HepG2 (cell line): ENCODE data around the gene TANGO2. TPM values are rescaled to one million over a fixed set of nuclear protein-coding genes. Genes with fewer than 3 reads are reported as not detected.

ENCODE experiments used
- ATAC-seq: fragments of 200-7000 bp; cut with Tn5 transposase; 3 replicates; pipeline ENCODE4 v1.9.1; 2020; ENCODE audit warnings: mild to moderate bottlenecking, moderate library complexity
- BruUV-seq: library from RNA; stranded (reverse); fragments of 400-500 nt; replicated peaks from 2 replicates; lab custom pipeline; 2021; lab: Mats Ljungman, UMichigan
- CTCF ChIA-PET: fragments of 300-600 bp; formaldehyde crosslinking; extraction: SDS; loops from one replicate; lab custom pipeline; 2021; ENCODE audit warnings: low total read pairs, inconsistent platforms, low intra/inter-chr PET ratio; lab: Yijun Ruan, JAX
- POLR2A ChIA-PET: fragments of 350-600 bp; sonication (Branson Sonifier 250); formaldehyde crosslinking; loops from one replicate; lab custom pipeline; 2020; ENCODE audit warnings: antibody characterized with exemption, inconsistent platforms; lab: Yijun Ruan, JAX
- DNase-seq: peaks from one replicate; pipeline ENCODE4 v3.0.0-alpha.2; 2015; ENCODE audit warnings: low spot score
- FAIRE-seq: peaks from 3 replicates; lab custom pipeline; 2011; peaks lifted over from hg19 to GRCh38; lab: Jason Lieb, UNC
- H2AFZ ChIP-seq: one replicate; pipeline ENCODE4 v1.6.1; 2011; ENCODE audit warnings: low read length, inconsistent platforms
- H3K27ac ChIP-seq: fragments of 300-600 bp; 3 replicates; pipeline ENCODE4 v1.8.0; 2011; ENCODE audit warnings: mixed run types, mild to moderate bottlenecking, mixed read lengths, low read length, inconsistent platforms; ENCODE audit not compliant: insufficient read depth; ENCODE audit errors: extremely low read length
- H3K27me3 ChIP-seq, 2 experiments: fragments of 200-600 bp in 1 of 2; 2 replicates in 1 of 2; 3 replicates in 1 of 2; pipeline versions ENCODE4 v1.6.0 to v1.8.0; 2011; ENCODE audit warnings: low read length in 2 of 2, mild to moderate bottlenecking in 2 of 2, moderate library complexity in 2 of 2, inconsistent platforms in 1 of 2; ENCODE audit not compliant: insufficient read depth in 2 of 2, control insufficient read depth in 1 of 2
- H3K36me3 ChIP-seq, 2 experiments: fragments of 200-600 bp in 1 of 2; replicated peaks in 1 of 2; 2 replicates in 1 of 2; 3 replicates in 1 of 2; pipeline versions ENCODE4 v1.5.1 to v1.8.0; 2011; ENCODE audit warnings: low read length in 2 of 2, inconsistent platforms in 1 of 2; ENCODE audit not compliant: insufficient read depth in 2 of 2, control insufficient read depth in 1 of 2
- H3K4me1 ChIP-seq: 2 replicates; pipeline ENCODE4 v1.5.1; 2012; ENCODE audit warnings: low read length, inconsistent platforms; ENCODE audit not compliant: insufficient read depth
- H3K4me2 ChIP-seq: 2 replicates; pipeline ENCODE4 v1.6.0; 2011; ENCODE audit warnings: low read depth, low read length, inconsistent platforms
- H3K4me3 ChIP-seq, 3 experiments: fragments of 200-600 bp in 1 of 3; sonication (generic), shearing (Covaris generic) in 1 of 3; replicated peaks in 1 of 3; 2 replicates each; pipeline ENCODE4 v1.5.1; 2011 to 2016; ENCODE audit warnings: low read length in 3 of 3, inconsistent platforms in 2 of 3, low read depth in 2 of 3, mild to moderate bottlenecking in 2 of 3, control low read depth in 1 of 3, mixed read lengths in 1 of 3; ENCODE audit not compliant: insufficient read depth in 1 of 3
- H3K79me2 ChIP-seq: one replicate; pipeline ENCODE4 v1.6.1; 2011; ENCODE audit warnings: low read length, inconsistent platforms; ENCODE audit not compliant: insufficient read depth
- H3K9ac ChIP-seq: 2 replicates; pipeline ENCODE4 v1.6.0; 2011; ENCODE audit warnings: mild to moderate bottlenecking, low read depth, low read length, inconsistent platforms; ENCODE audit not compliant: insufficient read depth
- H3K9me3 ChIP-seq: 2 replicates; pipeline ENCODE4 v1.5.1; 2012; ENCODE audit warnings: mild to moderate bottlenecking, low read length
- H4K20me1 ChIP-seq: 2 replicates; pipeline ENCODE4 v1.6.0; 2011; ENCODE audit warnings: inconsistent platforms, mild to moderate bottlenecking, low read length, moderate library complexity; ENCODE audit not compliant: insufficient read depth
- AHR ChIP-seq: IDR thresholded peaks from 2 replicates; pipeline ENCODE4 v1.6.1; 2018; ENCODE audit warnings: missing genetic modification reagents, missing compliant biosample characterization
- CEBPZ ChIP-seq: IDR thresholded peaks from 2 replicates; pipeline ENCODE4 v1.6.1; 2012; ENCODE audit warnings: low read length, improper control_type of control experiment
- HES4 ChIP-seq: sonication (generic); formaldehyde crosslinking; IDR thresholded peaks from 2 replicates; pipeline ENCODE4 v1.9.0; 2021; ENCODE audit warnings: mild to moderate bottlenecking, missing genetic modification reagents, borderline replicate concordance
- HIVEP1 ChIP-seq: sonication (generic); formaldehyde crosslinking; IDR thresholded peaks from 2 replicates; pipeline ENCODE4 v1.4.0; 2020; ENCODE audit warnings: mild to moderate bottlenecking, missing genetic modification reagents
- HNRNPK ChIP-seq: fragments of 200-400 bp; formaldehyde crosslinking; IDR thresholded peaks from 2 replicates; pipeline ENCODE4 v1.6.1; 2018; ENCODE audit warnings: low read length, low read depth, moderate library complexity, mild to moderate bottlenecking; ENCODE audit not compliant: poor library complexity, severe bottlenecking
- MTF1 ChIP-seq: sonication (generic); formaldehyde crosslinking; IDR thresholded peaks from 2 replicates; pipeline ENCODE4 v1.5.0; 2020; ENCODE audit warnings: missing genetic modification reagents
- NCOA1 ChIP-seq: sonication (generic); formaldehyde crosslinking; IDR thresholded peaks from 2 replicates; pipeline ENCODE4 v1.9.0; 2021; ENCODE audit warnings: missing genetic modification reagents
- ZMYM2 ChIP-seq: sonication (generic); formaldehyde crosslinking; IDR thresholded peaks from 2 replicates; pipeline ENCODE4 v1.8.0; 2022; ENCODE audit warnings: mild to moderate bottlenecking, missing genetic modification reagents
- ZNF101 ChIP-seq: sonication (generic); formaldehyde crosslinking; IDR thresholded peaks from 2 replicates; pipeline ENCODE4 v1.4.0; 2020; ENCODE audit warnings: mild to moderate bottlenecking, low read depth, missing genetic modification reagents, borderline replicate concordance
- ZNF20 ChIP-seq: sonication (generic); formaldehyde crosslinking; IDR thresholded peaks from 2 replicates; pipeline ENCODE4 v1.4.0; 2020; ENCODE audit warnings: mild to moderate bottlenecking, moderate library complexity, missing genetic modification reagents
- ZNF292 ChIP-seq: sonication (generic); formaldehyde crosslinking; IDR thresholded peaks from 2 replicates; pipeline ENCODE4 v1.8.1; 2022; ENCODE audit warnings: mild to moderate bottlenecking, low read depth, missing genetic modification reagents, borderline replicate concordance
- ZNF331 ChIP-seq: sonication (generic); formaldehyde crosslinking; IDR thresholded peaks from 2 replicates; pipeline ENCODE4 v1.4.0; 2020; ENCODE audit warnings: missing genetic modification reagents
- ZNF556 ChIP-seq: sonication (generic); formaldehyde crosslinking; IDR thresholded peaks from 2 replicates; pipeline ENCODE4 v1.4.0; 2020; ENCODE audit warnings: mild to moderate bottlenecking, missing genetic modification reagents, borderline replicate concordance
- ZNF567 ChIP-seq: sonication (generic); formaldehyde crosslinking; IDR thresholded peaks from 2 replicates; pipeline ENCODE4 v1.8.1; 2023; ENCODE audit warnings: mild to moderate bottlenecking, missing genetic modification reagents, borderline replicate concordance
- ZNF850 ChIP-seq: sonication (generic); formaldehyde crosslinking; conservative IDR thresholded peaks from 2 replicates; pipeline ENCODE4 v1.9.0; 2021; ENCODE audit warnings: mild to moderate bottlenecking, missing genetic modification reagents
- ZSCAN20 ChIP-seq: sonication (generic); formaldehyde crosslinking; IDR thresholded peaks from 2 replicates; pipeline ENCODE4 v1.4.0; 2020; ENCODE audit warnings: missing genetic modification reagents, mild to moderate bottlenecking, borderline replicate concordance
- WGBS: methylation state at CpG from one replicate; pipeline ENCODE4 v1.1.6; 2017; ENCODE audit warnings: low lambda C conversion rate; 5-methylcytosine and 5-hydroxymethylcytosine counted together
- in situ Hi-C: cut with HindIII; loops from 2 replicates; pipeline ENCODE4 v1.10.0; 2017; ENCODE audit warnings: low pct_unique_long_range_greater_than_20kb; ENCODE audit not compliant: extremely low pct_ligation_motif_present
- intact Hi-C: fragments of 100-400 bp; cut with micrococcal nuclease; formaldehyde crosslinking; loops from one replicate; pipeline ENCODE4 v1.10.0; 2022; ENCODE audit not compliant: unreplicated experiment
- polyA plus RNA-seq, 8 experiments: library from polyadenylated mRNA; depleted of rRNA in 3 of 8; stranded (reverse) in 7 of 8; unstranded in 1 of 8; fragments of >200 nt; fragmentation: Illumina TruSeq in 4 of 8; extraction: Trizol in 4 of 8; gene quantifications; 2 replicates each; pipeline versions ENCODE4 v1.2.1 to v1.2.3, GENCODE V29; 2011 to 2016; ENCODE audit warnings: low read depth in 4 of 8, missing spikeins in 1 of 8, mixed read lengths in 1 of 8; ENCODE audit not compliant: insufficient read depth in 1 of 8
- total RNA-seq, 5 experiments: library from RNA; depleted of rRNA; stranded (reverse); fragments of >200 nt; fragmentation: Illumina TruSeq; extraction: Trizol; gene quantifications; 2 replicates each; pipeline ENCODE4 v1.2.3, GENCODE V29; 2016; ENCODE audit warnings: low read depth in 1 of 5
- TF ChIP-seq, protein P1 (sequence below): sonication (generic); formaldehyde crosslinking; IDR thresholded peaks from 2 replicates; pipeline ENCODE4 v1.9.0; 2022; ENCODE audit warnings: low read depth, missing genetic modification reagents
- TF ChIP-seq, protein P2 (sequence below): sonication (generic); formaldehyde crosslinking; IDR thresholded peaks from 2 replicates; pipeline ENCODE4 v1.5.0; 2020; ENCODE audit warnings: mild to moderate bottlenecking, missing genetic modification reagents

Gene TANGO2
- total and polyA plus RNA-seq, 2 of the 13 experiments (the other 11 are each of a cell fraction or from before 2014, with no cell fraction given), result 12.9 to 14.8 TPM

DNA sequence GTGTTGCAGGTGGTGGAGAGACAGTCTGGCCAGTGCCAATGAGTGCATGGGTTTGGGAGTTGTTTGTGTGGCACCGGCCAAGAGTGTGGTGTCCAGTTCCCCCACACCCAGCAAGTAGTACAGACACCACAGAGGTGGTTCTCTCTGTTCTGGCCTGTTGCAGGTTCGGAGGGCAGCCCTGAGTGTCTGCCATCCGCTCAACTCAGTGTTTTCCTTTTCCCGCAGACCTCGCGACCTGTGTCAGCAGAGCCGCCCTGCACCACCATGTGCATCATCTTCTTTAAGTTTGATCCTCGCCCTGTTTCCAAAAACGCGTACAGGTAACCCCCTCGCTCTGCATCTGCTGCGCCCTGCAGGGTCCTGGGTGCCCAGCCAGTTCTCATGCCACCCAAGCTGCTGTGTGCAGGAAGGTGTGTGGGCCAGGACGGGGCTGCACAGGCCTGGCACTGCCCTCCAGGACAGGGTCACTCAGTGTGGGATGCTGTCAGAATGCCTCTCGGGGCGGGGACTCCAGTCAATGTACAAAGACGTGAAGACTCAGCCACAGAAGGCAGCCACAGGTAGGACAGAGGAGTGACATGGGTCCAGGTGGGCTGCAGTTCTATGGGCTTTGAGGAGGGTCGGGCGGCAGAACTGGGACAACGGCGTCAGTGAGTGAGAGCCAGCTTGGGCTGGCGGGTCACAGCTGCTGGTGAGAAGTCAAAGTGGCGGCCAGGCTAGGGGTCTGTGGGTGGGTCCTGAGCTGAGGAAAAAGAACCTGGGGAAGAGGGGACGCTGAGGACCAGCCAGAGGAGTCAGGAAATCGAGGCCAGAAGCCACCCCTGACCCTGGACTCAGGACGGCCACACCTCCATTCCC, 15.9 kb downstream of the TANGO2 start:
- H4K20me1 ChIP-seq, result no peaks in the 10 kb centered on the region
- 96% methylated on average over 25 of the region's 25 CpGs for WGBS
- CTCF ChIA-PET, result no interaction called here
- no TSS peak for BruUV-seq
- TF ChIP-seq ZNF556 (CRISPR knock-in tag) (no peak), ZMYM2 (CRISPR knock-in tag) (no peak), AHR (CRISPR knock-in tag) (no peak), ZNF101 (CRISPR knock-in tag) (no peak), HIVEP1 (CRISPR knock-in tag) (no peak), ZNF20 (CRISPR knock-in tag) (no peak), HES4 (CRISPR knock-in tag) (no peak), MTF1 (CRISPR knock-in tag) (no peak), ZNF331 (CRISPR knock-in tag) (no peak), ZNF292 (CRISPR knock-in tag) (no peak), CEBPZ (no peak), HNRNPK (no peak), NCOA1 (CRISPR knock-in tag) (no peak), ZSCAN20 (CRISPR knock-in tag) (no peak), ZNF567 (no peak), ZNF850 (no peak)
- TF ChIP-seq, protein P1, sequence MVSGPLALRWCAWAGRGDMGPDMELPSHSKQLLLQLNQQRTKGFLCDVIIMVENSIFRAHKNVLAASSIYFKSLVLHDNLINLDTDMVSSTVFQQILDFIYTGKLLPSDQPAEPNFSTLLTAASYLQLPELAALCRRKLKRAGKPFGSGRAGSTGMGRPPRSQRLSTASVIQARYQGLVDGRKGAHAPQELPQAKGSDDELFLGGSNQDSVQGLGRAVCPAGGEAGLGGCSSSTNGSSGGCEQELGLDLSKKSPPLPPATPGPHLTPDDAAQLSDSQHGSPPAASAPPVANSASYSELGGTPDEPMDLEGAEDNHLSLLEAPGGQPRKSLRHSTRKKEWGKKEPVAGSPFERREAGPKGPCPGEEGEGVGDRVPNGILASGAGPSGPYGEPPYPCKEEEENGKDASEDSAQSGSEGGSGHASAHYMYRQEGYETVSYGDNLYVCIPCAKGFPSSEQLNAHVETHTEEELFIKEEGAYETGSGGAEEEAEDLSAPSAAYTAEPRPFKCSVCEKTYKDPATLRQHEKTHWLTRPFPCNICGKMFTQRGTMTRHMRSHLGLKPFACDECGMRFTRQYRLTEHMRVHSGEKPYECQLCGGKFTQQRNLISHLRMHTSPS (CRISPR knock-in tag), result no peak
- TF ChIP-seq, protein P2, sequence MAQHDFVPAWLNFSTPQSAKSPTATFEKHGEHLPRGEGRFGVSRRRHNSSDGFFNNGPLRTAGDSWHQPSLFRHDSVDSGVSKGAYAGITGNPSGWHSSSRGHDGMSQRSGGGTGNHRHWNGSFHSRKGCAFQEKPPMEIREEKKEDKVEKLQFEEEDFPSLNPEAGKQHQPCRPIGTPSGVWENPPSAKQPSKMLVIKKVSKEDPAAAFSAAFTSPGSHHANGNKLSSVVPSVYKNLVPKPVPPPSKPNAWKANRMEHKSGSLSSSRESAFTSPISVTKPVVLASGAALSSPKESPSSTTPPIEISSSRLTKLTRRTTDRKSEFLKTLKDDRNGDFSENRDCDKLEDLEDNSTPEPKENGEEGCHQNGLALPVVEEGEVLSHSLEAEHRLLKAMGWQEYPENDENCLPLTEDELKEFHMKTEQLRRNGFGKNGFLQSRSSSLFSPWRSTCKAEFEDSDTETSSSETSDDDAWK (CRISPR knock-in tag), result no peak
- TF ChIP-seq, all 625 proteins: peak for 0
- Histone ChIP-seq H3K4me3 (no peak overlapping the region), H3K27me3 (no peaks in the 10 kb centered on the region), H3K4me1 (no peaks in the 10 kb centered on the region), H2AFZ (no peak overlapping the region), H3K27ac (no peak overlapping the region), H3K4me2 (no peak overlapping the region), H3K9me3 (no peaks in the 10 kb centered on the region), H3K9ac (no peak overlapping the region), H3K36me3 (peaks cover 2 to 12% of the 10 kb centered on the region in 2 experiments; a peak in 3 of 5 replicates), H3K79me2 (no peaks in the 10 kb centered on the region)
- POLR2A ChIA-PET, result no interaction called here
- in situ Hi-C loops (no loop called here), intact Hi-C loops (no loop called here)
- no peak for FAIRE-seq
- DNase-seq, result no peak
- ATAC-seq, result no peak
